ENCODE data around the gene SIX3.

SIX3 gene

DNA sequence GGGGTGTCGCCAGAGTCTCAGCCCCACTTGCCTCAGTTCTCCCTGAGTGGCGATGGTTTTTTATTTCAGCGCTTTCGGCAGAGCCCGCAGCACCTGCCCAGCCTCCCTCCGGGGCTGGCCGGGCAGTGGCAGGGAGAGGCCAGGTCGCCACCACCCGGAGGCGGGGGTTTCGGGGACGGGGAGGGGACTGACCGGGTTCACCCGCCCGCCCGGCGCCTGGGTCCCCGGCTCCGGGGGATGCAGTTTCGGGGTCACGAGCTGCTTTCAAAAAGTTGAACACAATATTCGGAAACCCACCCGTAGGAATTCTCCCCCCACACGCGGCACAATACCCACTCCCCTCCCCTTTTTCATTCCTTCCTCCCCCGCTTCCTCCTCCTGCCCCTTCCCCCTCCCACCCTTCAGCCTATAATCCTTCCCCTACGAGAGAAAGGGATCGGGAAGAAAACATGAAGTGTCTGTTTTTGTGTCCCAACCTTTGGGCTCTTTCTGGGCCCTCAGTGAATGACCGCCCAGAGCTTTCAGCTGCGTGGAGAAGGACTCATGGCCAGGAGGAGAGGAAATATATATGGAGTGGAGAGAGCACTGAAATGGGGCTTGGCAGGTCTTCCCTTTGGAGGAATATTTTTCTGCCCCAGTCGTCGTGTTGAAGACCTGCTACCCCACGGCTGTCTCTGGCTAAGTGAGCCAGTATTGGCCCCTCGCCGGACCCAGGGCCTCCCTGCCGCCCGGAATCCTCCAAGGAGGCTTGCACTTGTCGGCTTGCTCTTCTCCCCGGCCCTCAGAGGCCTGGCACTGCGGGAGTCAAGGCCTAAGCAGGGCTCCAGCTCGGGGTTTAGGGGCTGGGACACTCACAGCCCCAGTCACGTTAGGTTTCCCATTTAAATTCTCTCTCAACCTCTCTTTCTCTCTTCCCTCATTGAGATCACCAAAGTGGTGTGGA, 2.1 kb upstream of the SIX3 start:
- H3K27ac ChIP-seq, result no peak overlapping the region
- TF ChIP-seq, protein P1, sequence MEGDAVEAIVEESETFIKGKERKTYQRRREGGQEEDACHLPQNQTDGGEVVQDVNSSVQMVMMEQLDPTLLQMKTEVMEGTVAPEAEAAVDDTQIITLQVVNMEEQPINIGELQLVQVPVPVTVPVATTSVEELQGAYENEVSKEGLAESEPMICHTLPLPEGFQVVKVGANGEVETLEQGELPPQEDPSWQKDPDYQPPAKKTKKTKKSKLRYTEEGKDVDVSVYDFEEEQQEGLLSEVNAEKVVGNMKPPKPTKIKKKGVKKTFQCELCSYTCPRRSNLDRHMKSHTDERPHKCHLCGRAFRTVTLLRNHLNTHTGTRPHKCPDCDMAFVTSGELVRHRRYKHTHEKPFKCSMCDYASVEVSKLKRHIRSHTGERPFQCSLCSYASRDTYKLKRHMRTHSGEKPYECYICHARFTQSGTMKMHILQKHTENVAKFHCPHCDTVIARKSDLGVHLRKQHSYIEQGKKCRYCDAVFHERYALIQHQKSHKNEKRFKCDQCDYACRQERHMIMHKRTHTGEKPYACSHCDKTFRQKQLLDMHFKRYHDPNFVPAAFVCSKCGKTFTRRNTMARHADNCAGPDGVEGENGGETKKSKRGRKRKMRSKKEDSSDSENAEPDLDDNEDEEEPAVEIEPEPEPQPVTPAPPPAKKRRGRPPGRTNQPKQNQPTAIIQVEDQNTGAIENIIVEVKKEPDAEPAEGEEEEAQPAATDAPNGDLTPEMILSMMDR (IDR thresholded peaks at IDR 0.05), result no peak
- no peak for DNase-seq (ENCODE audit: low spot score)
- H3K4me3 ChIP-seq, result peak overlapping the region; percentile 66

DNA sequence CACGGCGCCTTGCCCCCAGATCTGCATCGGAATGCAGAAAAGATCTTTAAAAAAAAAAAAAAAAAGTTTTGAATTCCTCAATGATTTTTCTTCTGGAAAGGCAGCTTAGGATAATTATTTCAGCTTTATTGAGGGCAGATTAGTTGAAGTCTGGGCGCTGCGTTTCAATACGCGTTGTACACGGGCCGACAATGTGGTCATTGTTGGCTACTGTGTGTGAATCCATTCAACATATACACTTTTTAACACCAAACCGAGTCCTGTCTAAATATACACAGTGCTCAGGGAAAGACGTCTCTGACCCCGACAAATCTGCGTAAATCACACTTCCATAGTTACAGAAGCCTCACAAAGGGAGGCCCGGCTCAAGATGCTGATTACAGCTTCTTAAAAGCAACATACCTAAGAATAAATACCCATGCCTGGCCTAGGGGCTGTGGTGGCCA, 1.4 kb upstream of the SIX3 start:
- DNase-seq (ENCODE audit: low spot score), result no peak
- no peak overlapping the region for H3K4me3 ChIP-seq
- no peak overlapping the region for H3K27ac ChIP-seq
- TF ChIP-seq, protein P1 (IDR thresholded peaks at IDR 0.05), result no peak

DNA sequence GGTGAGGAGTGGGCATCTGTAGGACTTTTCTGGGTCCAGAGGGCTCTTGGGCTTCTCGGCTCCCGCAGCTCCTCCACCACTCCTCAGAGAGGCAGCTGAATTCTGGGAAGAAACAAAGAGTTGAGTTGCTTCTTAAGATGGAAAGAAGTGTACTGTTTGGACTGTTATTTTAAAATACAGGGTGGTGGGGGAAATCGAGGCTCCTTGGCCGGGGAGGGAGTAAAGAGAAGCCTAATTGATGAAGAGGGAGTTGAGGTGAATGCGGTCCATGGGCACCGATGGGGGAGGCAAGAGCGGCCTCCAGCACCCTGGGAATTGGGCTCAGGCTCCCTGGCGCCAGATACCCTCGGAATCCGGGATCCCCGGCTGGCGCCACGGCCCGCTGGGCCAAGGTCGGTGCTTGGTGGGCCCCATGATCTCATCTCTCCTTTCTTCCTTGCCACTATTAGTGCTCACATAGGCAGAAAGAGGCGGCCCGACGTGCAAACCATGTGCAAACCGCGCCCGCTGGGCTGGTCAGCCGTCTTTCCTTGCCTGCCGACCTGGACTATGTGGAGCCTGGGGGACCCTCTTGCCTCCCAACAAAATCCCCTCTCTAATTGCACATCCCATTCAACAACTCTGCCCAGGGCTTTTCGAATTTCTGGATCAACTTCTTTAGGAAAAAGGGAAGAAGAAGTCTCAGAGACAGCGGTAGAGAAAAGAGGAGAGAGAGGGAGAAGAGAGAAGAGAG, 604 bp upstream of the SIX3 start:
- TF ChIP-seq, protein P1 (IDR thresholded peaks at IDR 0.05), result no peak
- no peak overlapping the region for H3K27ac ChIP-seq
- peak overlapping the region; percentile 71 for H3K4me3 ChIP-seq
- DNase-seq (ENCODE audit: low spot score), result no peak

GRCh38 chr2:44942304-44943030, 965 bp downstream of the SIX3 start:
- peak overlapping the region; percentile 71 for H3K4me3 ChIP-seq
- TF ChIP-seq, protein P1 (IDR thresholded peaks at IDR 0.05), result no peak

DNA sequence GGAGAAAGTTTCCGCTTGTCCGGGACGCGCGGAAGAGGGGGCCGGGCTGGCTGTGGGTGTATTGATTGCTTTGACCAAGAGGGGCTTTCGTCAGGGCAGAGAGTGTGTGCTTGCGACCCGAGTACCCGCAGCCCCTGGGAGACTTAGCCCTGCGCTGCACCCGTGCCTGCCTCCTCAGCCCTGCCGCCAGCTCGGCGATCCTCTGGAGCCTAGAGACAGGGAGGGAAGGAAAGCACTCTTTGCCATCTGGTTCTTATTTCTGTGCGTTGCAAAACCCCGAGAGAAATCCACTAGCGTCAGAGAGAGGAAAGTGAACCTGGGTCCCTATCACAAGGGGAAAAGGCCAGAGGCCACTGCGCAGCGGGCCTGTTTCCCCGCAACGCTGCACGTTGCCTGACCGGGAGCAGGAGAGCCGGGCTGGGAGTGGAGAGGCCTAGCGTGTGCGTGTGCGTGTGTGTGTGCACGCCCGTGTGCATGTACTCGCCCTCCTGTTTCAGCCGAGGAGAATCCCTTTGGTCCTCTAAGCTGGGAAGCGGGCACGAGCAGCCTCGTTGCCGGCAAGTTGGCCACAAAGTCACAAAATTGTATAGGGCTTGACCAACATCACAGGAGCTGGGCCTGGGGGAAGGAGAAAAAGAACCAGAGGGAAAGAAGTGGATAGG, 1.7 kb downstream of the SIX3 start:
- TF ChIP-seq, protein P1 (IDR thresholded peaks at IDR 0.05), result no peak
- H3K4me3 ChIP-seq, result peak overlapping the region; percentile 71
- H3K27ac ChIP-seq, result no peak overlapping the region
- DNase-seq (ENCODE audit: low spot score), result no peak

More at GRCh38 chr2:44942304-44943030, 965 bp downstream of the SIX3 start:
- no peak overlapping the region for H3K27ac ChIP-seq
- no peak for DNase-seq (ENCODE audit: low spot score)

GRCh38 chr2:44943693-44944101, 2.2 kb downstream of the SIX3 start:
- peak overlapping the region; percentile 62 for H3K4me3 ChIP-seq
- TF ChIP-seq, protein P1 (IDR thresholded peaks at IDR 0.05), result no peak
- DNase-seq (ENCODE audit: low spot score), result no peak
- no peak overlapping the region for H3K27ac ChIP-seq
